GM13976 (cell line): ENCODE measurements around the gene IMMP2L.

Source experiments
- DNase-seq: peaks from one replicate; pipeline ENCODE4 v3.0.0; 2012; ENCODE audit warnings: low spot score
- CTCF ChIP-seq: IDR thresholded peaks from 2 replicates; pipeline ENCODE4 v1.5.1; 2012; ENCODE audit warnings: borderline replicate concordance, mild to moderate bottlenecking; ENCODE audit not compliant: insufficient read depth; ENCODE audit errors: extremely low read depth, missing control alignments, control extremely low read depth
- in situ Hi-C: fragments of 300-500 bp; cut with MboI; formaldehyde crosslinking; loops from one replicate; pipeline ENCODE4 v1.12.0; 2022; ENCODE audit warnings: low sequenced_read_pairs, mixed read lengths, inconsistent platforms; ENCODE audit not compliant: unreplicated experiment

Gene IMMP2L

DNA sequence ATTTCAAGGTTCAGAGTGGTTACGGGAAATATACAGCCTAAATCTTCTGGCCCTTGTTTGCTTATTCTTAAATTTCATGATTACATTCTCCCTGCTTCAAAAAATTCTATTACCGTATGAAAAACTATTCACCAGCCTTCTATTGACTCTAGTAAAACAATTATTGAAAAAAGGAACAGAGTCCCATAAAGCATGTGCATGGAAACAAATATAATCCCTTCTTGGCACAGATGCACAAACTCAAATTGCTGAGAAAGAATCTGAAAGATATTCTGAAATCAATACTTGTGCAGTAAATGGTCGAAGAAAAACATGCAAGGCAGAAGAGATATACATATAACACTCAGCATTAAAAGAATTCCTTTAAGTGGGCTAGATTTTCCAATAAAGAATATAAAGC, 387.8 kb downstream of the IMMP2L start:
- no peak for TF ChIP-seq CTCF
- in situ Hi-C loops, result no loop called here
- DNase-seq, result no peak

- DNase-seq, result no peak
- TF ChIP-seq CTCF, result no peak
- in situ Hi-C loops, result no loop called here
Observed at GRCh38 chr7:111173990-111174389, 388.3 kb downstream of the IMMP2L start.

DNA sequence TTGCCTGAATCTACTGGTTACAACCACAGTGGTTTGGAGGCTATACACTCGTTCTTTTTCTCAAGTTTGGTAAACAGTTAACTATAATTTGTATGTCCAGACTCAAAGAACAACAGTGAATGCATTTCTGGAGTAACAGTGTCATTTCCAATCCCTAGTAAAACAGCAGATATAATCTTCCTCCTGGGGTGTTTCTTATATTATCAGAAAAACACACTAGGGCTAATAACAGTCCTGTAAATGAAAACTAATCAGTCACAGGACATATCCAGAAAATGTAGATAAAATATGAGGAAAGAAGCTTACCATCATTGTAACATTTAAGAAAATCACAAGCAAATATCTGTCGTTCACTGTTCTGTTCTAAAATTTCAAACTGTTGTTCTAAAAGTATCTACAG, 388.8 kb downstream of the IMMP2L start:
- in situ Hi-C loops, result no loop called here
- TF ChIP-seq CTCF, result no peak
- DNase-seq, result no peak

- in situ Hi-C loops, result no loop called here
- no peak for TF ChIP-seq CTCF
- DNase-seq, result no peak
Observed at GRCh38 chr7:111172564-111173257, 389.6 kb downstream of the IMMP2L start.

- no peak for TF ChIP-seq CTCF
- in situ Hi-C loops, result no loop called here
- DNase-seq, result no peak
Observed at GRCh38 chr7:111168182-111168581, 394.1 kb downstream of the IMMP2L start.

GRCh38 chr7:111164442-111164841, 397.9 kb downstream of the IMMP2L start:
- DNase-seq, result no peak
- in situ Hi-C loops, result no loop called here
- no peak for TF ChIP-seq CTCF
